Raji (cell line): ENCODE data around the gene AGPAT4.

Experiments used
- POLR2A ChIP-seq: IDR thresholded peaks from 2 replicates; pipeline ENCODE4 v1.6.1; 2011; ENCODE audit warnings: low read depth, low read length, control low read depth; ENCODE audit not compliant: insufficient read depth

The AGPAT4 gene

GRCh38 chr6:161290751-161291150 lies 16.9 kb upstream of the AGPAT4 start:
- no peak for TF ChIP-seq POLR2A

- no peak for TF ChIP-seq POLR2A
Measured at GRCh38 chr6:161284653-161285052, 10.8 kb upstream of the AGPAT4 start.

- no peak for TF ChIP-seq POLR2A
Measured at GRCh38 chr6:161281092-161281491, 7.2 kb upstream of the AGPAT4 start.

GRCh38 chr6:161279677-161280415 lies 6.0 kb upstream of the AGPAT4 start:
- no peak for TF ChIP-seq POLR2A

GRCh38 chr6:161276605-161277155 lies 2.8 kb upstream of the AGPAT4 start:
- no peak for TF ChIP-seq POLR2A

- no peak for TF ChIP-seq POLR2A
Measured at GRCh38 chr6:161274898-161275297, 1.0 kb upstream of the AGPAT4 start.

- no peak for TF ChIP-seq POLR2A
Measured at GRCh38 chr6:161274488-161274858, 612 bp upstream of the AGPAT4 start.

- TF ChIP-seq POLR2A, result no peak
Measured at GRCh38 chr6:161273274-161273751, 548 bp downstream of the AGPAT4 start.

- no peak for TF ChIP-seq POLR2A
Measured at GRCh38 chr6:161272635-161273273, 1.1 kb downstream of the AGPAT4 start.

GRCh38 chr6:161271343-161272030 lies 2.4 kb downstream of the AGPAT4 start:
- TF ChIP-seq POLR2A, result no peak

- TF ChIP-seq POLR2A, result no peak
Measured at GRCh38 chr6:161270116-161270515, 3.7 kb downstream of the AGPAT4 start.

GRCh38 chr6:161269310-161269709 lies 4.6 kb downstream of the AGPAT4 start:
- no peak for TF ChIP-seq POLR2A

GRCh38 chr6:161268531-161269210 lies 5.2 kb downstream of the AGPAT4 start:
- no peak for TF ChIP-seq POLR2A

GRCh38 chr6:161266513-161267230 lies 7.2 kb downstream of the AGPAT4 start:
- TF ChIP-seq POLR2A, result no peak
